Non-pigmented ciliary epithelial cell (primary cell): Measurements from ENCODE around the gene FARSA.
"Not testable (repeated sequence)": the region's sequence is repeated elsewhere in the genome, so short reads cannot be mapped to it uniquely, and the experiment has no call there.

Experiments used
- DNase-seq: peaks from one replicate; pipeline ENCODE4 v3.0.0-alpha.2; 2010; ENCODE audit warnings: low read depth

The FARSA gene

GRCh38 chr19:12953799-12954611 is 20.5 kb upstream of the FARSA start:
- no peak for DNase-seq

- no peak for DNase-seq
Measured at GRCh38 chr19:12953138-12953798, 19.8 kb upstream of the FARSA start.

GRCh38 chr19:12952488-12953137 is 19.1 kb upstream of the FARSA start:
- DNase-seq: peak; percentile 27

GRCh38 chr19:12952050-12952449 is 18.5 kb upstream of the FARSA start:
- not testable (repeated sequence) for DNase-seq

- DNase-seq: no peak
Measured at GRCh38 chr19:12949363-12950283, 16.1 kb upstream of the FARSA start.

- DNase-seq: no peak
Measured at GRCh38 chr19:12948612-12949362, 15.3 kb upstream of the FARSA start.

- DNase-seq: no peak
Measured at GRCh38 chr19:12947702-12948611, 14.4 kb upstream of the FARSA start.

- no peak for DNase-seq
Measured at GRCh38 chr19:12946731-12947496, 13.4 kb upstream of the FARSA start.

GRCh38 chr19:12946092-12946721 is 12.7 kb upstream of the FARSA start:
- peak; percentile 43 for DNase-seq

- DNase-seq: peak; percentile 80
Measured at GRCh38 chr19:12945479-12946091, 12.1 kb upstream of the FARSA start, which contains the start of gene RAD23A. Gene RAD23A (plus strand): TSS chr19:12945862. CDS start chr19:12945949, 87 bp downstream.

GRCh38 chr19:12944104-12944674 is 10.7 kb upstream of the FARSA start:
- no peak for DNase-seq

- DNase-seq: no peak
Measured at GRCh38 chr19:12943437-12944044, 10.0 kb upstream of the FARSA start.

GRCh38 chr19:12940897-12941296 is 7.4 kb upstream of the FARSA start:
- DNase-seq: no peak

GRCh38 chr19:12939975-12940423 is 6.5 kb upstream of the FARSA start:
- DNase-seq: no peak

GRCh38 chr19:12938779-12939601 is 5.5 kb upstream of the FARSA start:
- DNase-seq: peak; percentile 26
